Activated T-helper 1 cell treated with Interleukin-2 at 50 U/mL for 16 hours (primary cell): ENCODE measurements around the gene PARP12.

Source experiments
- DNase-seq: peaks from one replicate; pipeline ENCODE4 v3.0.0-alpha.2; 2020; ENCODE audit warnings: low read depth

PARP12 gene

DNA sequence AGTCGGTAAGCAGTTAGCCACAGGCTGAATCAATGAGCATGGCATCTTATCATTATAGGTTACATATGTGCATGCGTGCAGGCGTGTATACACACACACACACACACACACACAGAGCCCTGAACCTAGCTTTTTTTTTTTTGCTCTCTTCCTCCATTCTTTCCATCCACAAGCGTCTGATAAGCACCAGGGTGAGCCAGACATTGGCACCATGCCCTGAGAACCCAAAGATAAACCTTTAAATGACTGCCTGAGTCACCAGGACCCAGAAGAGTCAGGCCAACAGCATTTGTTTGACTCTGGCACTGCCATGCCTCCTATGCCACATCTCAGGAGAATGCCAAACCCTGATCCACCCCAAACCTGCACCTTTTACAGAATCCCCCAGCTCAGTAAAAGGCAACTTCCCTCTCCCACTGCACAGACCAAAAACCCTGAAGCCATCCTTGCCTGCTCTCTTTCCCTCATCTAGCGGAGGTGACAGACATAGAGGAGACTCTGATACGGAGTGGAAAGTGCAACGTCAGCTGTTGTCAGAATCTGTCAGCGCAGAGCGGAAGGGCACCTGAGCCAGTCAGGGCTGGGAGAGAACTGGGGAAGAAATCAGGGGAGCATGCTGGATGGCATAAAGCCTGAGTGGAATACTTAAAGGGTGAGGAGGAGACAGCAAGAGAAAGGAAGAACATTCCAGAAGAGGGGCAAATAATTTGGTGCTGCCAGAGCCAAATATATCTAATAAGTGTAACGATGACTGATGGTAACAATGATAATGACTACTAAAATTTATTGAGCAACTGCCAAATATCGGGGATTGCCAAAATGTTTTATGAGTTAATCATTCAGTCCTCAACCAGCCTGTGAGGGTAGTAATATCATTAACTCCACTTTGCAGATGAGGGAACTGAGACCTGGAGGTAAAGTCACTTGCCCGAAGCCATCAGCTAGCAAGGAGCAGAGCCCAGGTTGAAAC lies 3.2 kb downstream of the PARP12 start:
- DNase-seq: no peak

DNA sequence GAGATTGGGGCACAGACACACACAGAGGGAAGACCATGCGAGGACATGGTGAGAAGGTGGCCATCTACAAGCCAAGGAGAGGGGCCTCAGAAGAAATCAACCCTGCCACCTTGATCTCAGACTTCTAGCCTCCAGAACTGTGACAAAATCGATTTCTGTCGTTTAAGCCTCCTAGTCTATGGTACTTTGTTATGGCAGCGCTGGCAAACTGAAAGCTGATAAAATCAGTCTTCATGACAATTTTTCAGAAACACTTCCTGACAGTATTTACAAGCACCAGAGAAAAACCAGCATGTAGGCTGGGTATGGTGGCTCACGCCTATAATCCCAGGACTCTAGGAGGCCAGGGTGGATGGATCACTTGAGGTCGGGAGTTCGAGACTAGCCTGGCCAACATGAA lies 4.2 kb downstream of the PARP12 start:
- no peak for DNase-seq

DNA sequence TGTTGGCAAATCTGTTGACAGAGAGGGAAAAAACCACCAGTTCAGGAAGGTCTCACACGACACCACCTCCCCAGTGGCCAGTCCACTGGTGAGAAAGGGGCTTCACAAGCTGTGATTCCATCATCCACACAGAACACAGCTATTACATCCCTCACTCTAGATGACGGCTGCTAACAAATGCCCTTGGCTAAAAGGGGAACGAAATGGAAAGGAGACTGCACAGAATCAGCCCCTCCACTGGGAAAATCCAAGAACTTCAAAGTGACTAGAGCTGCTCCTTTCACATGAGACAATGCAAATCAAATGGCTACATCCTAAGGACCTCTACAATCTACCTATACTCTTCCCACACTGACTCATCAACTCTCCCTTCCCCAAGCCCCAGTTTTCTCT lies 5.6 kb downstream of the PARP12 start:
- DNase-seq: no peak

DNA sequence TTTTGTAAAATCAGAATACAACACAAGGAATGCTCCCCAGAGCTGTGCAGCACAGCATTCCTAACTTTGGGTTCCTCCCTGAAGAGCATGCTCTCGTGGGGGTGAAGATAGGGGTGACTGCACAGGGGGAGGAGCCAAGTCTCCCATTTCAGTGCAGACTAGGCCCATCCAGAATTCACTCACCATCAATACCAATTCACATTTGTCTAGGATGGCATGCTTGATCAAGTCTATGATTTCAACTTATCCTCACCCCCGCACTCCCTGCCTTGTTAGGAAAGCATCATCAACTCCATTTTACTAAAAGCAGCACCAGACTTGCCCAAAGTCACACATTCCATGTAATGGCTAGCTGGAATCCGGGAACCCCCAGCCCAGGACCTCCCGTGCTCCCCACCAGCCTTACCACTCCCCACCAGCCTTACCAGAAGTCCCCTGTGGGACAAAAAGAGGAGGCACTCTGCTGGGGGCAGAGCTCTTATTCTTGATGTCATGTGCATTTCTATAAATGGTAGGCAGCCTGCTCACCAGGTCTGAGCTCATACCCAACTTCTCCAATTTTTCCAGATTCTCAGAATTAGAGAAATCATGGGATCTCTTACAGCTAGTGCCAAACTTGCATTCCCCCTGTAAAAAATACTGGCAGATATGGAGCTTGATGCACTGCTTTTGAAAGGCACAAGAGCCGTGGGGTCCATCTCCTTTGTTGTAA lies 6.2 kb downstream of the PARP12 start:
- no peak for DNase-seq

DNA sequence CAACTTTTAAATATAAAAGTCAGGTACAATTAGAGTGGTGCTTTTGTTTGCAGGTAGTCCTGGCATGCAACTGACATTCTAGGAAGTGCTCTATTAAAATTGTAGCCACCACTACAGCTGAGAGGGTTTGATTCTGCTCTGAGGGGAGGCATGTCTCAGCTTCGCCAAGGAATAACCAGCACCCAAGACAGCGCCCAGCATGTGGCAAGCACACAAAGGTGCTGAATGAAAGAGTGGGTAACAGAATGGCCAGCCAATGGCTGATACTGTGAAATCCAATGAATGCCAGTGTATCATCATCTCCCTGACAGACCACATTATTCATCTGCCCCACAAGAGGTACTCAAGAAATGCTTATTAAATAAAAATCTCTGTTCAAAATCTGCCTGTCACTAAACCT lies 6.9 kb downstream of the PARP12 start:
- no peak for DNase-seq

DNA sequence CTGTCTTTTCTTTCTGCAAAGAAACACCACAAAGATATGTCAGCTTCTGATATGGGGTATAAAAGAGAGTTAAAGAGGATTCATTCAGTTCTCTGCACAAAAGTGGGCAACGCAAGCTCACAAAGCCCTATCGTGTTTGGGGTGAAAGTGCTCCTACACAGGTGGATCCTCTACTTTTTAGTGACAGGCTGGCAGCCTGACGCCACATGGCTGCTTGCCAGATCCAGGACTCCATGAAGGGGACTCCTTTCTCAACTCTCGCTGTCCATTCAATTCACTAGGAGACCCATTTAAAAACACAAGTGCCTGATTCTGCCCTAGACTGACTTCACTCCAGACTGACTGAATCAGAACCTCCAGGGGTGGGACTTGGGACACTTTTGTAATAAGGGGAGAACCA lies 8.0 kb downstream of the PARP12 start:
- no peak for DNase-seq

DNA sequence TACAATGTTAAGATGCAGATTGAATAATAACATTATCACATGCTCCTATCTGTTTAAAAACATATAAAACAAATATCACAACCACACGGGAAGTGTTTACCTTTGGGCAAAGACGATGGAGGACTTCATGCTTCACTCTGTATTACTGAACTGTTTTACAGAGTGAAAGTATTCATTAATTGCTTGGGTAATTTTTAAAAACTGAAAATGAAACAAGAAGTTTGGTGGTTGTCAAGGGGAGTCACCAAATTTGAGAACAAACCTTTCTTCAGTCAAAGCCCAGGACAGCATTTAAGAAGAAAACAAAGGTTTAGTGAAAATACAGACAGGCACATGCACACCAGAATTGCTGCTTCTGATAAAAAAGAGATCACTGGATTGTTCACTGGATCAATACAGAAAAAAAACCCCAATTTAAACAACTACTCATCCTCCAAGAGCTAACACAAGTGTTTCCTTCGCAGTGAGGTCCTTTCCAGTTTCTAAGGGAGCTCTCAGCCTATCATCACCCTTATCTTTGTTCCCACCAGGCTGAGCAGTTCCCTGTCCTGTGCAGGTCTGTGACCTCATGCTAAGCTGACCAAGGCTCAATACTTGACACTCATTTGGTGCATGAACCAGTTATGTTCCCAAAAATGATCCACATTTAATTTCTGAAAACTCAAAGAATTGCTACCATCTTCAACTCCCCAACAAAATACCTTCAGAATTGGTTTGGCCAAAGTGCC lies 8.8 kb downstream of the PARP12 start:
- no peak for DNase-seq

DNA sequence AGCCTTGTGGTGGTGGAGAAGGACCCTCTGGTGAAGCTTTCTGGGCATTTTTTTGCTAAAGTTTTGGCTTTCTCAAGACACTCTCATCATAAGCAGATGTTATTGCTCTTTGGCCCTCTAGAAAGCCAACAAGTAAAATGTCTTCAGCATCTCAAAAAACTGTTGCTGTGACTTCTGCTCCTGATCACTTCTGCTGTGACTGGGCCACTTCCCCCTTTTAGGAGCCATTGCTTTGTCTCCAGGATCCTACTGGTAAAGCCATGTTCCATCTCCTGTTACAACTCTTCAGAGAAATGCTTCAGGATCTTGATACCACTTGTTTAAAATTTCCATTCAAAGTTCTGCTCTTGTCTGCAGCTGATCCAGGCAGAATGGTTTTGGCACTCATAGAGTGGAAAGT lies 10.9 kb downstream of the PARP12 start:
- DNase-seq: no peak

DNA sequence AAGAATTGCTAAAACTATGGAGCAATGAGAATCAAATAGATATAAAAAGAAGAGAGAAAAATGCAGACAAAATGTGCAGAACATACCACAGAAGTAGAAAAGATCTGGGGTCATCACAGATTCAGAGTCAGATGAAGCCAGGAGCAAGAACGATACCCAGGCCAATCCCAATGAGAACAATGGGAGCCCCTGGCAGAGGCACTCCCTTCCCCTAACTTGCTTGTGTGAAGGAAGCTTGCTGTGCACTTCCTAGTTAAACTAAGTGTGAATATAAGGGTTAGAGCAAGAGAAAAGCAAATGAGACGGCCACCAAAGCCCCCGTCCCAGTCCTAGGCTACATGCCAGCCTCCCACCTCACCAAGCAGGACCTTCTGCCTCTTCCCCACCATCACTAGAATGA lies 12.7 kb downstream of the PARP12 start:
- no peak for DNase-seq

DNA sequence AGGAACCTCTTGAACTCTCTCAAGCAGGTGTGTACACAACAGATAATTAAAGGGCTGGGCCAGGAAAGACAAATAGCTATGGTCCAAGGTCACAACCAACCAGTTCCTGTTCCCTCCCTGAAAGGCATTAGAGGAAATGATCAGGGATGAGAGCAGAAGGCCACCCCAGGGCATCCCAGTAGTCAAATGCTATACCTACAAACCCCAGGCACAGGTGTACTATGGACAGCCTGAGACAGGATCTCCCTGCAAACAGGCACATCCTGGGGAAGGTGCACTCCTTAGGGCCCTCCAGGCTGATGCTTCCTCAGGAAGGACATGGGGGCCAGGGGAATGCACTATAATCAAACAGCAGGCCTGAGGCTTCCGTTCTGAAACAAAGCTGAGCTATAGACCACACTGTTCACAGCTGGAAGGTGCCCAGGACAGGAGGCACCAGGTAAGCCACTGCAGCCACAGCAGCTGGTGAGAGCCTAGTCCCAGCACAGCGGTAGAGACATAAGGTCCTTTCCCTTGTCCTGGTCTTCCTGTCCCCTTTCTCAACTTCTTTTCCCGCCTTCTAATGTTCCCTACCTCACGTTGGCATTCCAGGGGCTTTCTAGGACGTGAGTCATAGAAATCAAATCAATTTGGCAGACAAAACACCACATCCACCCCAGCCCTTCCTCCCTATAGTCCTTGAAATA lies 13.3 kb downstream of the PARP12 start:
- no peak for DNase-seq

DNA sequence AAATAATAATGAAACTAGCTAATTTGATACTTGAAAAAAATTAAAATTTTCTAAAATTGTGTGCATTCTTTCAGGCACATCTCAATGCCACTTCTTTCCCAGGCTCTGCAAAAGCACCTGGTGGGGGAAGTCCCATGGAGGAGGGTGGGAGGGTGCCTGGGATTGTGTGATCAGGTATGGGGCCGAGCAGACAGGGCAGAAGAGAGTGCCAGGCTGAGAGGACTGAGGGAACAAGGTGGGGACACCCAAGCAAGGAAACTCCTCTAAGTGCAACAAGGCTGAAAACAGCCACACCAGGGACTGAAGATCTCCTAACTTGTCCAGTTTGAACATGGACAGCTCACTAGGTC lies 13.8 kb downstream of the PARP12 start:
- no peak for DNase-seq

DNA sequence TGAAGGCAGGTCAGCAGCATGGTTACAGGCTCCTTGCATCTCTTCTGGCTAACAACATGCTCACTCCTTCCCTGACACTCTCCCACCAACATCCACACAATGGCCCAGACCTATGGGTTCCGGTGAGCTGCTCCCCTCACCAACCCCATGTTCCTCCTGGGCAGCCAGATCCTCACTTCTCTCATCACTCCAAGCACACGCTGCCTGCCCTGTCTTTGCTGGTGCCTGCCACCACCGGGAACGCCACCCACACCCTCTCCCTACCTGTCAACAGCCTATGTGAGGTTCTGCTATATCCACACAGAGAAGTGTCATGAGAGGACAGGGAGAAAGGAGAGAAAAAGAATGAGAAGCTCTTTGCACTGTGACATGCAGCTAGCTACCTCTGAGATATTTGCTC lies 14.6 kb downstream of the PARP12 start:
- no peak for DNase-seq

DNA sequence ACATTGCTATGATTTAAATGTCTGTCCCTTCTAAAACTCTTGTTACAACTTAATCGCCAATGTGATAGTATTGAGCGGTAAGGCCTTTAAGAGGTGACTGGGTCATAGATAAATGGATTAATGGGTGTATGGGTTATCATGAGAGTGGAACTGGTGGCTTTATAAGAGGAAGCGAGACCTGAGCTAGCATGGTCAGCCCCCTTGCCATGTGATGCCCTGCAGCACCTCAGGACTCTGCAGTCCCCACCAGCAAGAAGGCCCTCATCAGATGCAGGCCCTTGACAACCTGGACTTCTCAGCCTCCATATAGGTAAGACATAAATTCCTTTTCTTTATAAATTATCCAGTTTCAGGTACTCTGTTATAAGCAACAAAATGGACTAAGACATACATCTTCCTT lies 15.6 kb downstream of the PARP12 start:
- no peak for DNase-seq

DNA sequence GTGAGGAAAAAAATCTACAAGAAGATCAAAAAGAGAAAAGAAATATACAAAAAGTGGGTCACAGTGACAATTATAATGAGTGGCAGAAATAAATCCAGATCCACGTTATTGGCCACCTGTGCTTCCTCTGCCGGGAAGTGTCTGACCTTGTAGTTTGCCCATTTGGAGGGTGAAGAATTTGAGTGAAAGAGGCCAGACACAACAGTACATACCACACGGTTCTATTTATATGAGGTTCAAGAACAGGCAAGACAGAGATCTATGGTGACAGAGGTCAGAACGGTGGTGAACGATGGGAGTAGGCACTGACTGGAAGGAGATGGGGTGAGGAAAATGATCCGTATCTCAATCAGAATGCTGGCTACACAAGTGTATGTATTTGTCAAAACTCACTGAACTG lies 17.1 kb downstream of the PARP12 start:
- DNase-seq: no peak

DNA sequence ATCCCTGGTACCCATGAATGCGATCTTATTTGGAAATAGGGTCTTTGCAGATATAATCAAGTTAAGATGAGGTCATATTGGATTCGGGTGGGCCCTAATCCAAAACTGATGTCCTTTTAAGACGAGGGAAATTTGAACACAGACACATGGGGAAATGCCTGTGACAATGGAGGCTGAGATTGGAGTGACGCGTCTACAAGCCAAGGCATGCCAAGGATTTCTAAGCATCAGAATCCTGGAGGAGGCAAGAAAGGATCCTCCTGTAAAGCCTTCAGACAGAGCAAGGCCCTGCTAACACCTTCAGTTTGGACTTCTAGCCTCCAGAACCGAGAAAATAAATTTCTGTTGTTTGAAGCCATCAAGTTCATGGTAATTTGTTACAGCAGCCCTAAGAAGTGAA lies 18.5 kb downstream of the PARP12 start:
- DNase-seq: no peak

DNA sequence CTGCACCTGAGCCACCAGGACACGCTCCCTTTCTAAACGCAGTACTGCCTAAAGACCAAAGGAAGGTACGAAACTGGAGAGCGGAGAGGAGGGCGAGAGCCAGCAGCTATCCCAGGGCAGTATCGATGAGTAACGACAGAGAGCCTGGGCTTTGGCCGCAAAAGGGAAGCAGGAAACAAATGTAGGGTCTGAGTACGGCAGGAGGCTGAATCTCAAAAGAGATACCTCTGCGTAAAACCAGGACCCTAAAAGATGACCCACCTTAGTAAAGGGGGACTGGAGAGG lies 20.4 kb downstream of the PARP12 start:
- no peak for DNase-seq

DNA sequence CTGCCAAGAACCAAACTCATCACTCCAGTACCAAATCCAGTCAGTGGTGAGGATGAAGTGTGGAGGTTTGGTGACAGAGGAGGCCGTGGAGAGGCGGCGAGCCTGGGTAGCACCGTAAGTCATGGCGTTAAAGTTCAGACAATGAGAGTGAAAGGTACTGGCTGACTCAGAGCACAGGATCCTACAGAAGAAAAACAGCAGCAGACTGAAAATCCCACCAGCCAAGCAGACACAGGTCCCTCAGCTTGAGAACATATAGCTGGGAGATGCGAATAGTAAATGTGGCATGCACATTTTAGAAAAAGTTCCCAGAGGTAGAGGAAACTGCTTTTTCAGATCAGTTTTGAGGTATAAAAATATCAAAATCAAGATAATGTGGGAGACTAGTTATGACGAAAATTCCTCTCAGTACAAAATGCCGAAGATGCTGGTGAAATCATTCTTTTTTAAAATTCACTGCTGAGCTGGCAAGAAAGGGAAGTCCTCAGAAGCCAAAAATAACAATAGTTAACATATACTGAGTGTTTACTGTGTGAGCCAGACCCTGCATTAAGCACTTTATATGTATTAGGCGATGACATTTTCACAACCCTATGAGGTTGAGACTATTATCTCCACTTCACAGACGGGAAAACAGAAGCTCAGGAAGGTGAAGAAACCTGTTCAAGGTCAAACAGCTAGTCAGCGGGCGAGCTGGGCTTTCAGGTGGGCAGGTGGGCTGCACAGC lies 20.9 kb downstream of the PARP12 start:
- no peak for DNase-seq

DNA sequence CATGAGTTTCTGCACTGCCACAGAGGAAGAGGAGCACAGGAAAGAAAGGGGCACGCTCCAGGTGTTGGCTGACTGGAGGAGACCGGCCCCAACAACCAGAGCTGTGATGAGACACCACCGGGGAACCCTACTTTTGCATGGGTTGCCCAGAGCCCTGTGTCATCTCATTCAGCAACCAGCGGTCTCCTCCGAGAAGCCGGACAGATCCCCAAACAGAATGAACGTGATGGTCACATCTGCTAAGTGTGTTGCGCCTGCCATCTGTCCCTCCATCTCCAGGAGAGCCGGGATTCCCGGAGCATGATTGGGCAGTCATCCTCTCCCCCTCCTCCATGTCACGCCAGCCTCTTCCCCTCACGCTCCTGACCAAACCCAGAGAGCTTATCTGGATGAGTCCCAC lies 22.9 kb downstream of the PARP12 start:
- no peak for DNase-seq

DNA sequence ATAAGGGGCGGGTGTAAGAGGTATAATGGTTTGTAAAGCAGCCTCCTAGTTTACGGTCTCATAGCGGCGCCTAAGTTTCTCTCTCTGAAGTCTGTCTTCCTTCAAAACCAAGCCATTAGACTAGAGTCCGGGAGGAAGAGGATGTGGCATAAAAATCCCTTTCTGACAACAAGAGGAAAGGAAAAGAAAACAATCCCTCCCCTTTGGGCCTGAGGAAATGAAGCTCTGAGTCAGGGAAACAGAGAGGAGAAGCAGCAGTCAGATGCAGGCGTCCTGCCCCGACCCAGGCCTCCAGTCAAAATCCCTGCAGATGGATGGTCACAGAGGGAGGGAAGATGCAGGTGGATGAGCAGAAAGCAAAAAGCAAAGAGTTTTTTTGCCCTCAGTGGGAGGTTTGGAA lies 23.7 kb downstream of the PARP12 start:
- DNase-seq: no peak

DNA sequence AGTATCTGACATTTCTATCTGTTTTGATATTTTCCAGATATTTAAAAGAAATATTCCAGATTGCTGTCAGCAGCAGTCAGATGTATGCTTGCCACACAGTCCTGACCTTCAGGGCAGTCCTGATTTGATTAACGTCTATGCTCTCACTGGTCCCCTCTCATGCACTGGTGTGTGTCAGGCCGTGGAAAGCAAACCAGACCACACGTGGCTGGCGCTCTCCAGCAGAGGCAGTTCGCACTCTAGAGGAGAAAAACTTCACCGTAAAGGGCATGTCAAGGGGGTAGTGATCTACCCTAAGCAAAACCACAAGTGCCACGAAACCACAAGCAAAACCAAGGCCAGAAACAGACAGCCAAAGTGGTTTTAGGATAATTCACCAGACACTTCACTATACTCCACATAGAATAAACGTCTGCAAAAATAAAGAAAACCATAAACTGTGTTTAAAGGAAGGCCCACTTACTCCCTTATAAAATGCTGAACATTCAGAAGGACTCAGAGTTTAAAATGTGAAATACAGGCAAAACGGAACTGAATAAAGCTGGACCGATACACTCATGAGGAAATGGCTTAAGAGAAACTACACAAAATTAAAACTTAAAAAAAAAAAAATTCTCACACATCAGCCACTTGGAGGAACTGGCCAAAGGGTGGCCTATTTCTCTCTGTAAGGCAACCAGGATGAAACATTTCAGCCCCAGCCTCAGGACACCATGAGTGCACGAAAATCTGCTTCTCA lies 26.4 kb downstream of the PARP12 start:
- no peak for DNase-seq
